Prostate gland (tissue), 2 donors: ENCODE data around the gene SAMD4A.

Source experiments
- POLR2A ChIP-seq: fragments of 450-650 bp; IDR thresholded peaks from one replicate; pipeline ENCODE4 v1.6.1; 2016; ENCODE audit warnings: antibody characterized with exemption, mild to moderate bottlenecking
- POLR2AphosphoS5 ChIP-seq: sonication (generic); formaldehyde crosslinking; IDR thresholded peaks from one replicate; pipeline ENCODE4 v1.6.1; 2017; ENCODE audit warnings: antibody characterized with exemption
- TF ChIP-seq, protein P1 (sequence below), 4 experiments: fragments of 200-600 bp in 2 of 4; fragments of 450-650 bp in 2 of 4; sonication (generic) in 2 of 4; IDR thresholded peaks; 1 replicate in 3 of 4; 2 replicates in 1 of 4; pipeline ENCODE4 v1.5.1; 2016 to 2019; ENCODE audit warnings: antibody characterized with exemption in 4 of 4, mild to moderate bottlenecking in 2 of 4, moderate library complexity in 2 of 4

DNA sequence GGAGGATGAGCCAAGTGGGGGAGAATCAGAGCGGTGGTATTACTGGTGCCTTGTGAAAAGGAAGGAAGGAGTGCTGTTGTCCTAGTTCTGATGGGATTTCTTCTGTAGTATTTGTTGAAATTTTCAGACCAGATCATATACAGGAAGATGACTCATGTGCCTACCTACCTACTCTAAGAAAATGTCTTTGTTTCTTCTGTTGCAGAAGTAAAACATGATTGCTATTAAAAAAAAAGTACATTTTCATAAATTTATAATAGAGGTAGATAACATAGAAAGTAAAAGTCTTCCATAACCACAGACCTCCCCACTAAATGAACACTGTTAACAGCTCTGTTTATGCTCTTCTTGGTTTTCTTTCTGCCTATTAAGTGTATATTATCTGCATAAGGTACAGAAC, 26.9 kb downstream of the SAMD4A start:
- TF ChIP-seq POLR2A (no peak), POLR2AphosphoS5 (no peak)
- TF ChIP-seq, protein P1, sequence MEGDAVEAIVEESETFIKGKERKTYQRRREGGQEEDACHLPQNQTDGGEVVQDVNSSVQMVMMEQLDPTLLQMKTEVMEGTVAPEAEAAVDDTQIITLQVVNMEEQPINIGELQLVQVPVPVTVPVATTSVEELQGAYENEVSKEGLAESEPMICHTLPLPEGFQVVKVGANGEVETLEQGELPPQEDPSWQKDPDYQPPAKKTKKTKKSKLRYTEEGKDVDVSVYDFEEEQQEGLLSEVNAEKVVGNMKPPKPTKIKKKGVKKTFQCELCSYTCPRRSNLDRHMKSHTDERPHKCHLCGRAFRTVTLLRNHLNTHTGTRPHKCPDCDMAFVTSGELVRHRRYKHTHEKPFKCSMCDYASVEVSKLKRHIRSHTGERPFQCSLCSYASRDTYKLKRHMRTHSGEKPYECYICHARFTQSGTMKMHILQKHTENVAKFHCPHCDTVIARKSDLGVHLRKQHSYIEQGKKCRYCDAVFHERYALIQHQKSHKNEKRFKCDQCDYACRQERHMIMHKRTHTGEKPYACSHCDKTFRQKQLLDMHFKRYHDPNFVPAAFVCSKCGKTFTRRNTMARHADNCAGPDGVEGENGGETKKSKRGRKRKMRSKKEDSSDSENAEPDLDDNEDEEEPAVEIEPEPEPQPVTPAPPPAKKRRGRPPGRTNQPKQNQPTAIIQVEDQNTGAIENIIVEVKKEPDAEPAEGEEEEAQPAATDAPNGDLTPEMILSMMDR (IDR thresholded peaks at IDR 0.05) = no peak
